NCI-H2196 (cell line): ENCODE measurements around the gene CCK.

Experiments used
- DNase-seq: peaks from one replicate; lab custom pipeline; 2025; ENCODE audit not compliant: unreplicated experiment; lab: John Stamatoyannopoulos, UW

CCK gene

DNA sequence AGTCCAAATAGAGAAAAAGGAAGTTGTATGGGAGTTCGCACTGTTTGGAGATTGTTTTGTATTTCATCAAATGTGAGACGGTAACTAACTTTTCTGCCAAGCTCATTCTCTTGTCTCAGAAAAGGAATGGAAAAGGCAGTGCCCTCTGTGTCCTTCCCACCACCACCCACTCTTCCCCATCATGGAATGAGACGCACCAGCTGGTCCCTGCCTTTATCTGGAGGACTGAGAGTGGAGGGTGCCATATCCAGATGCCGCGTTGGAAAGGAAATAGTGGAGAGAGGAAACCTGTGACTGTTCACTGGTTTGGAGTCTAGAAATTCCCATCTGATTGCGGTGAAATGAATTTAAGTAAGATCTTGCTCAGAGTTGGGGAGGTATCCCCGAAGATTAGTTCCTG lies 3.7 kb upstream of the CCK start:
- no peak for DNase-seq

DNA sequence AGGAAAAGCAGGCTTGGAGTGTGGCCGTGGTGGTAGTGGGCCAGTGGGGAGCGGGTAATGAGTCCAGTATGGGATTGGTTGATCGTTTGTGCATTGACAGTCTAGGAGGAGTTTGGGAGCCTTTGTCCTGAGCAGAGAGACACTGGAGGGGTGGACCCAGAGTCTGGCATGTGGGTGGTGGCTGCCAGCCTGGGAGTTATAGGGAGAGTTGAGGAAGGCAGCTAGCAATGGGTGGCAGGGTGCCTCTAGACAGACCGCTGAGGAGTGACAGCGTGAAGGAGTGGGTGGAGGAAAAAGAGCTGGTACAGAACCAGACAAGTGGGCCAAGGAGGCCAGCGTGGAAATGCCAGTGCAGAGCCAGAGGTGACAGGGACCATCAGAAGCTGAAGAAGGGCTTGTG lies 1.9 kb upstream of the CCK start:
- DNase-seq: no peak

DNA sequence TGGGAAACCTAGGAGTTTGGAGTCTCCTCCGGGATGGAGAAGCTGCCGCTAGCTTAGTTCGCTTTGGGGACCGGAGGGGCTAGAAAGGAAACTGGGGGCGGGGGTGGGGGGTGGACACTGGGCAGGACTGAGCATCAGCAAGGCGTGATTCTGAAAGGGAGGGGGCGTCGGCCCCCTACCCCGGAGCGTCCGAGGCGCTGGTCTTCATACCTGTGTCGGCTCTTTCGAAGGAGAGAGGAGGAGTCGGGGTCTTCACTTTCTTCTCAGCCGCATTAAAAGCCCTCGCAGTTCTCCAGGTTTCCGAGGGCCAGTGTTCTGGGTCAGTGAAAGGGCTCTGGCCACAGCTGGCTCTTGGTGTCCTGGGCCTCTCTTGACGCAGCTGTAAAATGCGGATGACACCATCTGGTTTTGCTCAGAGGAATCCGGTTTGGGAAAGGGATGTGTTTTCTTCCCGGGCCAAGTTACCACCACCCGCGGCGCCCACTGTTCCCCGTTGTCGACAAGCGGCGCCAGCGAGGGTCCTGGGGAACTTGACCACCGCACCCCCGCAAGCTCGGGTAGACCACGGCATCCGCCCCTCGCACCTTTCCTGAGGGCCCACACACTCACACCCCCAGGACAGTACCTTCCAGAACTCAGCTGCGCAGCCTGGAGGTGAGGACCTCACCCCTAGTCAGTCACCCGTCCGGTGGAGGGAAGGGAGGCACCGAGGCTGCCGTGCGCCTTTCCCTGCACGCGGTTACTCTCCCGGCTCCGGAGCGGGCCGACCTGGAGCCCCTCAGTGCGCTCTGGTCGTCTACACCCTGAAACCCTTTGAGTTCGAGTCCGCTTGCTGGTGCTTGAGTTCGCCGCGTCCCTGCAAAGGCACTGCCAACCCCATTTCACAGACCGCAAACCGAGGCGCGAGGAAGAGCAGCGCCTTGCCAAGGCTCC lies 660 bp downstream of the CCK start:
- no peak for DNase-seq

DNA sequence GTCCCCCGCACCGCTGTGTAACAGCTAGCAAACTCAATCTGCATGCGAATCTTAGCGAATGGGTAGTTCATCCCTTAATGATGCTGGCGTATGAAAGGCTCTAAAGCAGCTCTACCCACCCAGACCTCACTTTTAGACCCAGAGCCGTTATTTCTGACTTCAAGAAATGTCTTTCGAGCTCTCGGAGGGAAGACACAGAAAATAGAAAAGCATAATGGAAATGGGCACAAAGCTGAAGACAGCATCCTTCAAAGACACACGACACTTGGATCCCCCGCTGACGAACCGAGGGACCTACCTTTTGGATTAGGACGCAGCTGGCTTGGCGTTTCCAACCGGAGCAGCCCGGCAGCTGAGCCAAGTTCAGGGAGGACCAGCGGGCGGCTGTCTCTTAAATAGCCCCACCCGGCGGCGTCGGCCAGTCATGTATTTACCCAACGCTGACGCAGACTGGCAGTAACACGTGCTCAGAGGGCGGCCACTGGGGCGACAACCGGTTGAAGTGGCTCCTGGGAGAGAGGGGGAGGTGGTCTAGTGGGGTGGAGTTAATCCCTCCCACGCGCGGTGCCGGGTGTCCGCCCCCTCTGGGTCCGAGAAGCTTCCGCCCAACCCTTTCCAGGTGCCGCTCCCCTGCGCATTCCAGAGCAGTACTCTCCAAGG lies 1.5 kb downstream of the CCK start:
- peak; percentile 32 for DNase-seq

DNA sequence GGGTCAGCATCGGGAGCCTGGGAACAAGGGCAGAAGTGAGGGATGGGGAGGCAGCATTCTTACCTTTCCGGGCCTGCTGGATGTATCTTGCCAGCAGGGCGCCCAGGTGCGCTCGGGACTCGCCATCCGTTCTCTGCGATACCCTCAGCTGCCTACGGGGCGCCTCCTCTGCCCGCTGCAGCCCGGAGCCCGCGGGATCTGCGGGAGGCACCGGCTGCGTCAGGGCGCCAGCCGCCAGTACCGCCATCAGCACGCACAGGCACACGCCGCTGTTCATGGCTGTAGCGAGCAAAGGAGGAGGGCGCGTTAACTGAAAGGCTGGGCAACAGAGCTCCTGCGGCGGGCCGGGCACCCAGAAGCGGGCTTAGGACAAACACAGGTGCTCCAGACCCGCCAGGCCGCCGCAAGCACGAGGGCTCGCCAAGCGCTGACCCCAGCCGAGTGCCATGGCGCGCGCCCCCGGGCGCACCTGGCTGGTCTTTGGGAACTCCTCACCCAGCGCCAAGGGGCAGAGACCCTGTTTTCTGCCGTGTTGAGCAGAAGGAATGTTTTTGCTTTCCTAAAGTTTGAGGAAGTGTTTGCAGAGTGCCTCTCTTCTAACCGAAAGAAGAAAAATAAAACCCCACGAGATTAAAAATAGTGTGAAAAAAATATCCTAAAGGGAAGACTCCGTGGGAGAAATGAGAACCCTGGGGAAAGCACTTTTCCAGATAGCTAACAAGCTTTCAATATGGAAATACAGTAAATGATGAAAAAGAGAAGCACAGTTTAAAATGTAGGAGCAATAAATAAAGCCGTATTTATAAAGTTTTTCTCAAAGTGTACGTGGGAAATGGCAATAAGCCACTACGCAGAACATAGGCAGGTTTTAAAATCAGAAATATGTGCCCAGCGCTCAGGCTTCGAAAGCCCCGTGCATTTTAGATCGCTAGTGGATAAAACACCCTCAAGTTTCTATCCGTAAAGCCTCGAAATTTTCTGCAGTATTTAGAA lies 2.3 kb downstream of the CCK start:
- no peak for DNase-seq

DNA sequence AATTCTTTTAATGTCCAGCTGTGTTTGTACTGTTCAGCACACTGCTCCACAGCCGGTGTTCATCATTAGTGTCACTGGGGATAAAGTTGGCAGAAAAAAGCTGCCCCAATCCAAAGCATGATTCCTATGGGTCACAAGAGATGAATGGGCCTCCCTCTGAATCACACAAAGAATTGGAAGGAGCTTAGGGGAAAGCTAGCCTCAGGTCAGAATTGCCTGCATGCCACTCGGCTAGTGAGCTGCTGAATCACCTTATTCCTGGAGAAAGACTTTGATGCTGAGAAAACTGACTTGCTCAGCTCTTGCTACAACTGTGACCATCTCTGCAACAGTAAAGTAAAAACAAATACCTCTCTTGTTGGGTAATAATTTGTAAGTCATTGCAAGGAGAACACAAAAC lies 3.5 kb downstream of the CCK start:
- DNase-seq: no peak

DNA sequence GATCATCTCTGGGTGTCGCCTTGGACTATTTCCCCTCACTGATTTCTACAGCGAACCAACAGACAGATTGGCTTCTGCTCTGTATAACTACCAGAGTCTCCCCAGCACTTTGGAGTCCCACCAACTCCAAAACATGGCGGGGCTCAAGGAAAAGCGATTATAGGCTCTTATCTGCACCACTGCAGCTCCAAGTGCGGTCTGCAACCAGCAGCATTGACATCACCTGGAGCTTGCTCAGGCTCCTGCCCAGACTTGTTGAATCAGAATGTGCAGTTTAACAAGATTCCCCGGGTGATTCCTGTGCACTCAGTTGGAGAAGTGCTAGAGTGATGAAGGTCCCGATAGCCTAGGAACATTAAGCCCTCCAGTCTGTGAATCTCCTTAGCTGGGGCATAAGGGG lies 9.0 kb downstream of the CCK start:
- DNase-seq: no peak

DNA sequence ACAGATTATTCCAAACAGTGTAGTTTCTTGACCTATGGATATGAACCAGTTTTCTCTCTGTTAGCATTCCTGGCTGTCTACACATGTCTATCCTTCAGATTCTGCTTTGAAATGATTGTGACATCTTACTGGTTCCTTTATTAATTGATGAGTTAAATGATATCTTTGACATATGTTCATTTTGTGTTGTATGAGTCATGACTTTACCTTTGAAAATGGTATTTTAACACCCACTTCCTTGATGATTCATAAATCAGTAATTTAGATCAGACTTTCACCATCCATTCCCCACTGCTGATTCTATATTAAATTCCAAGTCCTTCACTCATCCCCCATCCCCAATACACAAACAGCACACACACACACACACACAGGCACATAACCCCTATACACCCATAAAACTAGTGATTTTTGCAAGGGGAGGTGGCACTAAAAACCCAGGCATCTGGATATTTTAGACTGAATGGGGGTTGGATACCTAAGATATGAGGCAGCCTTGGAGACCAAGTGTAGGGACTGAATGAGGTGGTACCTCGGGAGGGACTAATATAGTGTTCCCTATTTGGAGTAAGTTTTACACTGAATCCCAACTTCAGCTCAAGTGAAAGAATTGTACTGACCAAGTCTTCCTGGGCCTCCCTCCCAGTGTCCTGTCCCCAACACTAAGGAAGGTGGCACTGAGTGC lies 9.7 kb downstream of the CCK start:
- DNase-seq: no peak

DNA sequence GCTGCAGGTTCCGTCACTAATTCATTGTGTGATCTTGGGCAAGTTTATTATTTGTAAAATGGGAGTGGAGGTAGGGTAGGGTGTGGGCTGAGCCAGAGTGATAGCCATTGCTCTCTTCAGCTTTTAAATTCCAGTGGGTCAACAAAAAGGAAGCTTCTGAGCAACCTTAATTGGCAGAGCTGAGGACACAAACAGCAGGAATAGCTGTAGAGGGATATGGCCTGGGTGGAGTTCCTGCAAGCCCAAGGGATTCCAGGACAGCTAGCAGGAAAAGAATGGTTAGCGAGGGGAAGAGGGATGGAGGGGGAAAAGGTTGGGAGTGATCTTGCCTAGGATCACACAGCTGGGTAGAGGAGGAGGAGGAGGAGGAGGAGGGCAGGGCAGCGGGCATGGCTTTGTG lies 11.4 kb downstream of the CCK start:
- DNase-seq: no peak

DNA sequence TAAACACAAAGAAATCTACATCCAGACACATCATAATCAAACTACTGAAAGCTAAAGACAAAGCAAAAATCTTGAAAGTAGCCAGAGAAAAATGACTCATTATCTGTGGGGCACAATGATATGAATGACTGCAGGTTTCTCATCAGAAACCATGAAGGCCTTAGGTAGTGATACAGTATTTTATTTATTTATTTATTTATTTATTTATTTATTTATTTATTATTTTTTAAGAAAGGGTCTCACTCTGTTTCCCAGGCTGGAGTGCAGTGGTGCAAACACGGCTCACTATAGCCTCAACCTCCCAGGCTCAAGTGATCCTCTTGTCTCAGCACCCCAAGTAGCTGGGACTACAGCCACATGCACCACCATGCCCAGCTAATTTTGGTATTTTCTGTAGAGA lies 15.2 kb downstream of the CCK start:
- DNase-seq: no peak

DNA sequence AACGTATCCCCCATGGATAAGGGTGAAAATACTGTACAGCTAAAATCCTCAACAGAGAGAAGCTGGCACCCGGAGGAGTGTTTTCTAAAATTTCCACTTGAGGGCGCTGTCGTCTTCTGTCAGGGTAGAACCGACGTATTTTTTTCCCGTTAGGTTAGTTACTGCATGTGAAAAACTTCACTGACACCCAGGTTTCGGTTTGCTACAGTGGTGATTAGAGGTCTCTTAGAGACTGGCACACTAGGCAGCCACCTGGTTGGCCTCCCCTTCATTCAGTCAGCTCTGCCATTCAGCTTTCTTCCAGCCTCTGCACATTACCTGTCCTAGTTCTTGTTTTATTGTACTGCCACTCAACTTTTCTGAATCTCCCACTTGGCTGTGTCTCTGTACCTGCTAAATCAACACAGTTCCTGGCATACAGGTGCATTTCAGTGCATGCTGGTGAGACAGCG lies 18.4 kb downstream of the CCK start:
- DNase-seq: peak; percentile 48

DNA sequence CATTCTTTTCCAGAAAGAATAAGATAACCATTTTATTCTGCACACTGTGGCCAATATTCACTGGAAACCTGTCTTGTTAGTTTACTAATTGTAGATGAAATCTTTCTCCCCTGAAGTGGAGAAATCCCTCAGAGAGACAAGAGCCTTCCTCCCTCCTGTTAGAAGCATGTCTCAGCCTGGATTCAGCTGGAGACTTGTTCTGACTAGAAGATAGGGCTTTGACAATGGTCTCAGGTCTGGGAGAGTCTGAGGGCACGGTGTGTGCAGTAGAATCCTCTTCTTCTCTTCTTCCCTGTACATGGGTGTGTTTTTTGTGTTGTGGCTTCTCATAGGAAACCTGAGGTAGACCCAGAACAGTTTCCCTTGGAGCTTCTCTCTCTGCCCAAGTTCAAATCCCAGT lies 19.9 kb downstream of the CCK start:
- no peak for DNase-seq

DNA sequence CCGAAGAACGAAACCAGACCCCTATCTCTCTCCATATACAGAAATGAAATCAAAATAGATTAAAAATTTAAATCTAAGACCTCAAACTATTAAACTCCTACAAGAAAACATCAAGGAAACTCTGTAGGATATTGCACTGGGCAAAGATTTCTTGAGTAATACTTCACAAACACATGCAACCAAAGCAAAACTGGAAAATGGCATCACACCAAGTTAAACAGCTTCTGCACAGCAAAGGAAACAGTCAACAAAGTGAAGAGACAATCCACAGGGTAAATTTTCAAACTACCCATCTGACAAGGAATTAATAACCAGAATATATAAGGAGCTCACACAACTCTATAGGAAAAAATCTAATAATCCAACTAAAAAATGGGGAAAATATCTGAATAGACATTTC lies 29.4 kb downstream of the CCK start:
- DNase-seq: no peak

DNA sequence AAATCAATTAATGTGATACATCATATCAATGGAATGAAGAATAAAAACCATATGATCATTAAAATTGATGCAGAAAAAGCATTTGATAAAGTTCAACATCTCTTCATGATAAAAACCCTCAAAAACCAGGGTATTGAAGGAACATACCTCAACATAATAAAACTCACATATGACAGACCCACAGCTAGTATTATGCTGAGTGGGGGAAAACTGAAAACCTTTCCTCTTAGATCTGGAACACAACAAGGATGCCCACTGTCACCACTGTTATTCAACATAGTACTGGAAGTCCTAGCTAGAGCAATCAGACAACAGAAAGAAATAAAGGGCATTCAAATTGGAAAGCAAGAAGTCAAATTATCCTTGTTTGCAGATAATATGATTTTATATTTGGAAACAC lies 30.5 kb downstream of the CCK start:
- DNase-seq: no peak

DNA sequence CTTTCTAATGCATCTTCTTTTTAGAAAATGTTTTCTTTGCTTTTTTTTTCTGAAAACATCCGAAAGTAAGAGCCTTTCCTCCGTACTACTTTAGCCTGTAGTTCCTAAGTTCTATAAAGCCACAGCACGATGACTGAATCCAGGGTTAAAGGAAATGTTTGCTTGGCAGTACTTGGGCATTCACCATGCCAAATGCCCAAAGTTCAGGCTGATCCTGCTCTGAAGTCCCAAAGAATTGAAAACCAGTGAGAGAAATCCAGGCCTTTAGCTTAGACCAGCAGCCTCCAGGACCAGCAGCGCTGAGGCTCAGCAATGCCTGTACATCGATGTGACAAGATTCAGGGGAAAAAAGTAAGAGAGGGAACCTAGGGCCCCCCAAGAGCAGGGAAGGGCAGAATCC lies 35.1 kb downstream of the CCK start:
- DNase-seq: no peak

DNA sequence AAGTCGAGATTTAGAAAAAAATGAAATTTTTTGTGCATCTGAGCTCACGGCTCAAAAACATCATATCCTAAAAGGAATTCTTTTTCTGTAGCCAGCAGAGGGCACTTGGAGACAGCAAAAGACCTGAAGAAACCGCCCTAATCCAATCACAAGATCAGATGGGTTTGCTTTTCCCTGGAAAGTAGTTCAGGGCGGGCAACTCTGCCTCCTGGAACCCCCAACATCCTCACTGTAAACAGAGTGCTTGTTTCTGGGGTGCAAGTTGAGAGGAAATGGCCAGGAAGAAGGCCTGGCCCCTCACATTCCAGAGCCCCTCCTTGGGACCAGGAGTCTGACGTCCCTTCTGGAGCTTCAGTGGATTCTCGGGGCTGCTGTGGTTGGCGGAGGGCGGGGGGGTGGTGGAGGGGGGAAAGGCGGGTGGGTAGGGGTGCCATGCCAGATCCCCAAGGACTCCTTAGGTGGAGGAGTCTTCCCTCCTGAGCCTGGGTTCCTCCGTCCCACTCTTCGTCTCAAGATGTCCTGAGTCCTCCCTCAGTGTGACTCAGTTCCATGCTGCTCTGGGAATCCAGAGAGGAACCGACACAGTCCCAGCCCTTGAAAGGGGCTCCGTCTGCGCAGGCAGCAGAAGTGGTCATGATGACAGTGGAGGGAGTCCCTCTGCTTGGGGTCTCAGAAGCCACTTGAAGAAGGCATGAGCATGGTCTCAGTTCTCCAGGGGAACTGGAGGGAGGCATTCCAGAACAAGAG lies 35.9 kb downstream of the CCK start:
- peak; percentile 13 for DNase-seq

DNA sequence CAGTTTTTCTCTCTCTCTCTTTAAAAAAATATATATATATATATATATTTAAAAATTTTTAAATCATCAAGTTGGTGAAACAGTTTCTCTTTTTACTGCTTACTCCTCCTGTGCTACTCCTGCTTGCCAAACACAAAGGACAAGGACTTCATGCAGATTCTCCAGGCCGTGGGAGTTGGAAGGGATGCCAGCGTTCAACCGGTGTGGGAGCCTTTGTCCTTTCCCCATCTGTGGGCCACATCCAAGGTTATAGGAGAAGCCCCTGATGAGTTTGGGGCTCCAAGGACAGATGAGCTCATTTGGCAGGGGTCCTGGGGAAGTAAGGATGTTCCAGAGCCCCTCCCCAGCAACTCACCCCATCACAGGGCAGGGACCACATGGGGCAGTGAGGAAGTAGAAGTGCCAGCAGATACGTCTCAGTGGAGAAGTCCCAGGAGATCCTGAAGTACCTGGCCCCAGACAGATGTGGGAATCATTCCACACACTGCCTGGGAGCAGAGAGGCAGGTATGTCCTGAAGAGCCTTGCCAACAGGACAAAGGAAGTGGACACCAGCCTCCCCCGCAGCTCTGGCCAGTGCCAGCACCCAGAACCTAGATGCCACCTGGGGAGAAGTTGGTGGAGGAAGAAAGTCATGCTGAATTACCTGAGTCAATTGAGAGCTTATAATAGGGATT lies 36.6 kb downstream of the CCK start:
- no peak for DNase-seq

DNA sequence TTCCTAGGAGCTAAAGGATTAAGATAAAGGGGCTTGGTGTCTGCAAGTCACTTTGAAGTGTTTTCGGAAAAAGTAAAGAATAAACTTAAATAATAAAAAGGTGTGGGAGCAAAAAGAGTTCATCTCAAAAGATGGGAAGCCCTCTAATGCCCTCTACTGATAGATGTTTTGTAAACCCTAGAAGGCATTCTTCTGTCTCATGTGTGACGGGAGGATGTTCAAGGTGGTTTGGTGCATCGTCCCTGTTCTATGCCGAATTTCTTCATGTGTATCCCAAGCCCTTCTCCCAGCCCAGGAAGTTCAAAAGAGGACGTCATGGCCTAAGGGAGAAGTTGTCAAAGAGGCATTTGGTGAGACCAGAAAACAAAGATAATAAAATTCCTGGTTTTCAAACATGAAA lies 37.2 kb downstream of the CCK start:
- peak; percentile 1 for DNase-seq
